PFSK-1 (cell line): ENCODE data around the gene RAD23B.

Experiments
- FOXP2 ChIP-seq: optimal IDR thresholded peaks from 2 replicates; pipeline ENCODE3; 2011; ENCODE audit warnings: borderline replicate concordance, control low read depth, inconsistent platforms; ENCODE audit not compliant: insufficient read depth; ENCODE audit errors: extremely low read length, extremely low read depth
- POLR2AphosphoS5 ChIP-seq: IDR thresholded peaks from 2 replicates; pipeline ENCODE4 v1.6.1; 2012; ENCODE audit warnings: low read depth, mild to moderate bottlenecking, control low read depth, low read length, moderate library complexity
- REST ChIP-seq, 2 experiments: IDR thresholded peaks; 2 replicates each; pipeline versions ENCODE4 v1.6.1 to v1.8.0; 2011 to 2012; ENCODE audit warnings: low read depth in 2 of 2, low read length in 2 of 2, control low read depth in 1 of 2, inconsistent platforms in 1 of 2, mild to moderate bottlenecking in 1 of 2, moderate library complexity in 1 of 2; ENCODE audit not compliant: insufficient read depth in 1 of 2
- SIN3A ChIP-seq: IDR thresholded peaks from 2 replicates; pipeline ENCODE4 v1.6.1; 2012; ENCODE audit warnings: mild to moderate bottlenecking, low read length, moderate library complexity, borderline replicate concordance; ENCODE audit not compliant: insufficient read depth
- TAF1 ChIP-seq: IDR thresholded peaks from 2 replicates; pipeline ENCODE4 v1.6.1; 2012; ENCODE audit warnings: low read length, control low read depth, borderline replicate concordance; ENCODE audit not compliant: insufficient read depth

The RAD23B gene

GRCh38 chr9:107268560-107268959 is 14.5 kb upstream of the RAD23B start:
- no peak for TF ChIP-seq REST (IDR thresholded peaks at IDR 0.05; ENCODE audit: insufficient read depth in 1 of 2, low read depth in 2 of 2, low read length in 2 of 2)
- TF ChIP-seq FOXP2, result no peak
- no peak for TF ChIP-seq TAF1
- no peak for TF ChIP-seq POLR2AphosphoS5
- TF ChIP-seq SIN3A, result no peak

GRCh38 chr9:107269254-107269653 is 13.8 kb upstream of the RAD23B start:
- TF ChIP-seq SIN3A (no peak), FOXP2 (no peak), TAF1 (no peak), POLR2AphosphoS5 (no peak), REST (IDR thresholded peaks at IDR 0.05; ENCODE audit: insufficient read depth in 1 of 2, low read depth in 2 of 2, low read length in 2 of 2) (no peak)

DNA sequence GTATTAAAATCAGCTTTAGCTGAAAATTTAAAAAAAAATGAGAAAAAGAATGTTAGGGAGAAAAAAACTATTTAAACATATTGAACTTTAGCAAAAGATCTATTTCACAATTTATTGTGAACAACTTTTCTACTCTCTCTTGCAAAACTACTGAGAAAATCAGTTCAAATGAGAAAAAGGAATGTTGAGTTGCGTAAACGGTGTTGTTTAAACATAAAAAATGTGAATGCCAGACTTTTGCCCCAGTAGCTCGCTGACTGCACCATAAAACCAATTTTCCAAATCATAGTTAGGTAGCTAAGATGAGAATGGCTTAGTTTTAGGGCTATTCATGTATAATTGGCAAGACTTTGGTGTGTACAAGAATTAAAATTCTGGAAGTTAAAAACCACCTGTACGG is 13.4 kb upstream of the RAD23B start:
- no peak for TF ChIP-seq REST (IDR thresholded peaks at IDR 0.05; ENCODE audit: insufficient read depth in 1 of 2, low read depth in 2 of 2, low read length in 2 of 2)
- no peak for TF ChIP-seq POLR2AphosphoS5
- no peak for TF ChIP-seq FOXP2
- no peak for TF ChIP-seq TAF1
- TF ChIP-seq SIN3A, result no peak

GRCh38 chr9:107270082-107270481 is 13.0 kb upstream of the RAD23B start:
- TF ChIP-seq SIN3A, result no peak
- no peak for TF ChIP-seq TAF1
- no peak for TF ChIP-seq REST (IDR thresholded peaks at IDR 0.05; ENCODE audit: insufficient read depth in 1 of 2, low read depth in 2 of 2, low read length in 2 of 2)
- no peak for TF ChIP-seq POLR2AphosphoS5
- TF ChIP-seq FOXP2, result no peak

DNA sequence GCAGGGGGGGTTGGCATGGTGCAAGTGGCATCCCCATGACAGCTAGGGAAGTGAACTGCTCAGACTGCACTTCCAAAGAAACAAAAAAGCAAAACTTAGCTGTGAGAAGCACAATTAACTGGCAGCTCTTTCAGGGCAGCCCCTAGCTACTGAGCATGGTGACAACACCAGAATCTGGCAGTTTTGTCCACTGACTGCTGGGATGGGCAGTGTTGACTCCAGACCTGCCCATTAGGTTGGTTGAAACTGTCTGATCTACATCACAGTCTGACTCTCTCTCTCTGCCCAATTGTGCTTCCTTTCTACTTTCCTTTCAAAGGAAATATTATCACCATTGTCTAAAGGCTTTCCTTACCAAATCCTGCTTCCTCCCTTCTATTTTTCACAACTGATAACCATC is 12.5 kb upstream of the RAD23B start:
- TF ChIP-seq REST (IDR thresholded peaks at IDR 0.05; ENCODE audit: insufficient read depth in 1 of 2, low read depth in 2 of 2, low read length in 2 of 2) (no peak), FOXP2 (no peak), POLR2AphosphoS5 (no peak), TAF1 (no peak), SIN3A (no peak)
